ACC112 (cell line): ENCODE measurements around the gene MAP3K5.

Source experiments
- H2AFZ ChIP-seq: fragments of 200-600 bp; sonication (generic); one replicate; pipeline ENCODE4 v1.6.0; 2017; ENCODE audit warnings: antibody characterized with exemption, low read length; ENCODE audit not compliant: unreplicated experiment
- H3K27ac ChIP-seq: fragments of 200-600 bp; sonication (generic); 2 replicates; pipeline ENCODE4 v1.5.1; 2014; ENCODE audit warnings: low read depth, mild to moderate bottlenecking, antibody characterized with exemption, low read length, moderate library complexity
- H3K27me3 ChIP-seq: fragments of 200-600 bp; sonication (generic); 2 replicates; pipeline ENCODE4 v1.6.1; 2014; ENCODE audit warnings: mild to moderate bottlenecking, antibody characterized with exemption, low read length, moderate library complexity, mixed read lengths; ENCODE audit not compliant: insufficient read depth
- H3K36me3 ChIP-seq: fragments of 200-600 bp; sonication (generic); 2 replicates; pipeline ENCODE4 v1.6.1; 2016; ENCODE audit warnings: mild to moderate bottlenecking, antibody characterized with exemption, low read length, moderate library complexity, mixed read lengths; ENCODE audit not compliant: insufficient read depth
- H3K4me1 ChIP-seq: fragments of 200-600 bp; sonication (generic); one replicate; pipeline ENCODE4 v1.6.1; 2016; ENCODE audit warnings: low read length, mixed read lengths; ENCODE audit not compliant: insufficient read depth, unreplicated experiment, control insufficient read depth
- H3K4me3 ChIP-seq: fragments of 200-600 bp; sonication (generic); 2 replicates; pipeline ENCODE4 v1.5.1; 2014; ENCODE audit warnings: mild to moderate bottlenecking, low read depth, low read length
- H3K79me2 ChIP-seq: fragments of 200-600 bp; sonication (generic); one replicate; pipeline ENCODE4 v1.6.0; 2016; ENCODE audit warnings: low read length; ENCODE audit not compliant: control insufficient read depth, unreplicated experiment, insufficient read depth

The MAP3K5 gene

DNA sequence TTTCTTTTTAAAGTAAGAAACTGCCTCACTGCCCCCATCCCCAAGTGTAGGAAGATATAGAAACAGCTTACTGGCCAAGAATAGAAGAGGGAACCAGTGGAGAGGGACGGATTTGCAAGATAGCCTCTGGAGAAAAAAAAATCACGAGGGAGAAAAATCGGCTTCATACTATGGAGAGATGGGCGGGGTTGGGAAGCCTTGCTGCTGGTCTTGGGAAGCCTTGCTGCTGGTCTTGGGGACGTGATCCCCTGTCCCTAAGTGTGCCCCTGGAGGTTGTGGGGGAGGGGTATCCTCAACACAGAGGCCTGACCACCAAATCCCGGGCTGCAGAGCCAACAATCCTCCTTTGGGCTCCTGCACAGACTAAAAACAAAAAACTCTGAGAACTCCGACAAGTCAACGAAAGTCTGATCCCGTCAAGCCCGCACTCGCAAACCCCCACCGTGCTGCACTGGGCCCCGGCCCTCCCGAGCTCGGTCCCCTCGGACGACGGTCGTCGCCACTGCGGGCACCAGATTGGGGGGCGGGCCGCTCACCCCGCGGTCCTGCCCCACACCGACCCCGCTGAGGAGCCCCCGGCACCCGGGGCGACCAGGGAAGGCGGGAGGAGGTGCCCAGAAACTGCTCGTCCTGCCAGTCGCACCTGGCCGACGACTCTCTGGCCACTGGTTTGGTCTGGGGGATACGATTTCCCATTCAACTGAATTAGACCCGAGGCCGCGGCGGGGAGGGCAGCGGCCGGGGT is 242.8 kb downstream of the MAP3K5 start:
- Histone ChIP-seq H3K79me2 (no peaks in the 10 kb centered on the region), H3K36me3 (no peaks in the 10 kb centered on the region), H3K4me1 (peaks cover 8% of the 10 kb centered on the region), H3K4me3 (peak overlapping the region; percentile 84), H3K27ac (no peak overlapping the region), H2AFZ (peak overlapping the region; percentile 52), H3K27me3 (peaks cover 42% of the 10 kb centered on the region)

DNA sequence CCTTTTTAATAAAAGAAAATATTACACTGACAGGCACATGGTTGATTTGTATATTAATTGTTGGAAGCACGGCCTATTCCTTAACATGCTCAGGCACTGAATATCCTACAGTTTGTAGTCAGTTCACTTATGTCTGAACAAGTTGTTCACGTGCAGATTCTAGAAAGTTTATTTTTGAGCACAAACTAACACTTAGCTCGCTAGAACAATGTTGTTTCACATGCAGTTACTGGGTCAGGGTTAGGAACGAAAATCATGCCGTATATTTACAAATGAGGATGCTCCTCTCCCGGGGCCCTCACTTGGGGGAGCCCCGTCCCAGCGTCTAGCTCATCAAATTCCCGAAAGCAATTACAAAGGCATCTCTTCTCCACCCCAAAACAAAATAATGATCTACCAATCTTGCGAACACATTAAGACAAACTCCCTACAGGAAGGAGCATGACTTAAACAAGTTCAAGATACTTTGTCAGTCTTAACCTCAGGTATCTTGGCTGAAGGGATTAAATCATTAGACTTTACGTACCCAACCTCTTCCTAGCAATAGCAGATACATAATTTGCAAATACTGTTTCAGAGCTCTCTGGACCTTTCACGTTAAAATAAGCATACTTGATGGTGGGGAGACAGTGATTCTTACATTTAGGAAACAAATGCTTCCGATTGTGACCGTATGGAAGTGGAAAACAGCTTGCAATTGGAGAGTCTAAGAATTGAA is 243.5 kb downstream of the MAP3K5 start:
- Histone ChIP-seq H3K36me3 (no peaks in the 10 kb centered on the region), H3K27me3 (peaks cover 48% of the 10 kb centered on the region), H3K27ac (no peak overlapping the region), H3K4me1 (peaks cover 8% of the 10 kb centered on the region), H2AFZ (no peak overlapping the region), H3K79me2 (no peaks in the 10 kb centered on the region), H3K4me3 (no peak overlapping the region)

DNA sequence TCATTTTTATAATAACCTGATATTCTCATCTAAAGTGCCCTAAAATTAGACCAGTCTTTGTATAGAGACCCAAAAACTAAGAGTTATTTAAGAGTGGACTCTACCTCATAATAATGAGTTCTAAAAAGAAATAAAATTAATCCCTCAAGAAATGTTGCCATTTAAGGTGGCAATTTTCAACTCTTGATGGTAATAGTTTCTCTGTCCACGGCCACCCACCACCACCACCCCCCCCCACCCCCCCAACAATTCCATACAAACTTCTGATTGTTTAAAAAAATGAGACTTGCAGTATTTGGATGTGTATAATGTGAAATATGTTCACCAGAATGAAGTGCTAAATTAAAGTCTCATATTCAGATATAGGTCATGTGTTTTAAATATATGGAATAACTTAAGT is 244.4 kb downstream of the MAP3K5 start:
- Histone ChIP-seq H3K36me3 (no peaks in the 10 kb centered on the region), H3K27ac (no peak overlapping the region), H3K4me1 (peaks cover 8% of the 10 kb centered on the region), H3K4me3 (no peak overlapping the region), H3K79me2 (no peaks in the 10 kb centered on the region), H2AFZ (no peak overlapping the region), H3K27me3 (peaks cover 57% of the 10 kb centered on the region)

GRCh38 chr6:136547336-136547735 is 244.9 kb downstream of the MAP3K5 start:
- peaks cover 8% of the 10 kb centered on the region for H3K4me1 ChIP-seq

DNA sequence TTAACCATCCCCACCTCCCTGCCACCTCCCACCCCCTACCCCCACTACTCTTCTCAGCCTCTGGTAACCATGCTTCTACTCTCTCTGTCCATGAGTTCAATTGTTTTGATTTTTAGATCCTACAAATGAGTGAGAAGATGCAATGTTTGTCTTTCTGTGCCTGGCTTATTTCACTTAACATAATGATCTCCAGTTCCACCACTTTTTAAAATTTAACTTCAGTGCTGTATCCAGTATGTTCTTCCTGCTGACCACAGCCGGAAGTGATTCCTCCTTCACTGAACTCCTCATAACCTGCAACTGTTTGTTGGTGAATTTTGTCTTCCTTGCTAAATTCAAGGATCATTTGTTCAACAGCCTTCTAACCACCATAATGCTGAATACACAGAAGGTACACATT is 245.9 kb downstream of the MAP3K5 start:
- Histone ChIP-seq H3K27me3 (peaks cover 61% of the 10 kb centered on the region), H3K79me2 (no peaks in the 10 kb centered on the region), H3K36me3 (no peaks in the 10 kb centered on the region), H3K4me1 (peaks cover 8% of the 10 kb centered on the region), H2AFZ (no peak overlapping the region), H3K4me3 (no peak overlapping the region), H3K27ac (no peak overlapping the region)

More at GRCh38 chr6:136547336-136547735, 244.9 kb downstream of the MAP3K5 start:
- Histone ChIP-seq H3K36me3 (no peaks in the 10 kb centered on the region), H3K79me2 (no peaks in the 10 kb centered on the region), H2AFZ (no peak overlapping the region), H3K4me3 (no peak overlapping the region), H3K27me3 (peaks cover 63% of the 10 kb centered on the region), H3K27ac (no peak overlapping the region)

DNA sequence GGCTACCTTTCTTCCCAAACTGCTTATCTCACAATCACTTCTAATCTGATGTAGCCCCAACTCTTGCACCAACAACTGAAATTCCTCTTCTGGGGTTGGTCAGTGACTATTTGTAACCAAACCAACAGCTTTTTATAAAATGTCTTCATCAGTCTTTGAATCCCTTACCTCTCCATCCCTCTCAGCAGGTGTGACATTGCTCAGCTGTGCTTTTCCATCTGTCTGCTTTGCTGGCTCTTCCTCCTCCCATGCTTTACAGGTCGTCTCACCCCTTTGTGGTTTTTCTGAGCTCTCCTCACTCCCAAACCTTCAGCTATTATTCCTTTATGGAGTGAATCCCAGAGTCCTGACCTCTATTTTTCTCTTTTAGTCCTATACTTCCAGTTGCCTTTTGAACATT is 248.0 kb downstream of the MAP3K5 start:
- no peak overlapping the region for H3K27ac ChIP-seq
- H3K79me2 ChIP-seq, result no peaks in the 10 kb centered on the region
- H3K27me3 ChIP-seq, result peaks cover 49% of the 10 kb centered on the region
- H2AFZ ChIP-seq, result no peak overlapping the region
- H3K36me3 ChIP-seq, result no peaks in the 10 kb centered on the region
- no peak overlapping the region for H3K4me3 ChIP-seq
- no peaks in the 10 kb centered on the region for H3K4me1 ChIP-seq

DNA sequence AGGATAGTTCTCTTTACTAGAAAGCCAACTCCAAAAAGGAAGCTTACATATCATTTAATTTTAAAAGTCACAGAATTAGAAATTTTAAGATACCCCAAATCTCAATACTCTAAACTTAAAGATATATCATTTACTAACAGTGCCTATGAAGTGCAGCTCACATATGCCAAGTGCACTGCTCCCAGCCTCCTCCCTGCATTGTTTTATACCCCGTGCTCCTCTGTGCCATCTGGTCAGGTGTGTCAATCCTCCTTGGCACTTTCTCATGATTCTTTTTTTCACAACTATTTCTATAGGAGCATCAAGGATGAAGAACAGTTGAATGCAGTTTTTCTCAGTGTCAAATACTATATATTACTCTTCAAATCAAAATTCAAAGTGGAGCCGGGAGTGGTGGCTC is 250.9 kb downstream of the MAP3K5 start:
- Histone ChIP-seq H3K27me3 (peaks cover 40% of the 10 kb centered on the region), H3K79me2 (no peaks in the 10 kb centered on the region), H3K36me3 (no peaks in the 10 kb centered on the region), H3K4me3 (no peak overlapping the region), H3K27ac (no peak overlapping the region), H2AFZ (no peak overlapping the region), H3K4me1 (no peaks in the 10 kb centered on the region)

DNA sequence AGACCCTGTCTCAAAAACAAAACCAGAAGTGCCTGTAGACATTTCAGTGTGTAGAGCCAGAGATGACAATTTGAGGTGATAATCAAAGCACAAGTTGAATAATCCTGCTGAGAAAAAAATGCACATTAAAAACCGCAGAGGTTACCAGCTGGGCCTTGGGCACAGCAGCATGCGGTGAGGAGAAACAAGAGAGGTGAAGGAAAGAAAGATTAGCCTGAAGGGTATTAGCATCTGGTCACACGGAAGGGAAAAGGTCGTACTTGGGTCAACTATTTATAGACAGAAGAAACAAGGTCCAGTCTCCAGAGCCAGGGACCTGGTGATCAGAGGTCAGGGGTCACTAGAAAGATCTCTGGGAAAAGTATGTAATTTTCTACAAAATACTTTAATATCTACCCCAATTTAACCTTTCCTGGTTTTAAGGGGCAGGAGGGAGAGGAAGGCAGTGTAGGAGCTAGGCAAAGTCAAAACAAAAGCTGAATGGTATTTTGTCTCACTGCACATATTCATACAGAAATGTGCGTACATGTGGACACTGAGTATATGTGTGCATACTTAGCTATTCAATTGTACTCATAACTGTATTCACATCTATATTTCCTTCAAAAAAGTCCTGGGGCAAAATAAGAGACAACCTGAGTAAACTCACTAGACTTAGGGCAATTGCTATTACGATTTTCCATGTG is 252.2 kb downstream of the MAP3K5 start:
- H2AFZ ChIP-seq, result no peak overlapping the region
- H3K79me2 ChIP-seq, result no peaks in the 10 kb centered on the region
- no peaks in the 10 kb centered on the region for H3K4me1 ChIP-seq
- H3K27ac ChIP-seq, result no peak overlapping the region
- H3K27me3 ChIP-seq, result peaks cover 36% of the 10 kb centered on the region
- H3K36me3 ChIP-seq, result no peaks in the 10 kb centered on the region
- H3K4me3 ChIP-seq, result no peak overlapping the region

- Histone ChIP-seq H3K27me3 (peaks cover 29% of the 10 kb centered on the region), H3K4me1 (no peaks in the 10 kb centered on the region), H3K27ac (no peak overlapping the region), H2AFZ (no peak overlapping the region), H3K79me2 (no peaks in the 10 kb centered on the region), H3K36me3 (no peaks in the 10 kb centered on the region), H3K4me3 (no peak overlapping the region)
These were observed 253.4 kb downstream of the MAP3K5 start for GRCh38 chr6:136538836-136539235.

DNA sequence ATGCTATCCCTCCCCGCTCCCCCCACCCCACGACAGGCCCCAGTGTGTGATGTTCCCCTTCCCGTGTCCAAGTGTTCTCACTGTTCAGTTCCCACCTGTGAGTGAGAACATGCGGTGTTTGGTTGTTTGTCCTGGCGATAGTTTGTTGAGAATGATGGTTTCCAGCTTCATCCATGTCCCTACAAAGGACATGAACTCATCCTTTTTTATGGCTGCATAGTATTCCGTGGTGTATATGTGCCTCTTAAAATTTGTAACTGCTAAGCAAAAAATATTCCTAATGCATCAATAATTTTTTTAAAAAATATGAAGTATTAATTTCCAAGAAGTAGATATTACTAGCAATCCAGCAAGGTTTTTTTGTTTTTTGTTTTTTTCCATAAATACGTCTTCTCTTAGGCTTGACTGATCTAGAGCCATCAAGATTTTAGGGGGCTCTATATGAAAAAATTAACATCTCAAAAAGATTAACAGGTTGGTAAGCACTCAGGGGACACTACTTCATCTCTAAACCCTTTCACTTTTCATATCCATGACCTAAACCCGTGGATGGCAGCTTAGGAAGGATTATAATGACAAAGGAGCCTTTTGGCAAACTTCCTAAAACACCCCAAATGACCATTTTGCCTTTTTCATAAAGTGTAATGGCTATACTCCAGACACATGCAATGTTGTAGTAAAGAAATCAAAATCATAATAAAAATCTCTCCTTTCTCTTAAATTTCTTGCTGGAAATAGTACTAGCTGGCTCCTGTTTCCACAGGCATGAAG is 256.2 kb downstream of the MAP3K5 start:
- no peaks in the 10 kb centered on the region for H3K79me2 ChIP-seq
- H3K4me1 ChIP-seq, result no peaks in the 10 kb centered on the region
- peaks cover 26% of the 10 kb centered on the region for H3K27me3 ChIP-seq
- no peak overlapping the region for H3K4me3 ChIP-seq
- H2AFZ ChIP-seq, result no peak overlapping the region
- no peaks in the 10 kb centered on the region for H3K36me3 ChIP-seq
- H3K27ac ChIP-seq, result no peak overlapping the region
